Vagina (tissue), 2 donors: ENCODE measurements around the gene PTK7.

Experiments
- POLR2A ChIP-seq, 2 donors: fragments of 450-650 bp; IDR thresholded peaks; one replicate each; pipeline ENCODE4 v1.6.1; 2017; ENCODE audit warnings: antibody characterized with exemption in 2 of 2, mild to moderate bottlenecking in 2 of 2, moderate library complexity in 2 of 2
- POLR2AphosphoS5 ChIP-seq, 2 donors: sonication (generic); formaldehyde crosslinking; IDR thresholded peaks; one replicate each; pipeline ENCODE4 v1.9.0; 2017; ENCODE audit warnings: antibody characterized with exemption in 2 of 2, mild to moderate bottlenecking in 2 of 2, low read depth in 1 of 2; ENCODE audit not compliant: insufficient read depth in 1 of 2
- TF ChIP-seq, protein P1 (sequence below), 3 experiments: fragments of 450-650 bp in 2 of 3; fragments of 200-600 bp in 1 of 3; sonication (generic) in 1 of 3; IDR thresholded peaks; one replicate each; pipeline ENCODE4 v1.5.1; 2017 to 2019; ENCODE audit warnings: antibody characterized with exemption in 3 of 3, mild to moderate bottlenecking in 2 of 3, moderate library complexity in 2 of 3

DNA sequence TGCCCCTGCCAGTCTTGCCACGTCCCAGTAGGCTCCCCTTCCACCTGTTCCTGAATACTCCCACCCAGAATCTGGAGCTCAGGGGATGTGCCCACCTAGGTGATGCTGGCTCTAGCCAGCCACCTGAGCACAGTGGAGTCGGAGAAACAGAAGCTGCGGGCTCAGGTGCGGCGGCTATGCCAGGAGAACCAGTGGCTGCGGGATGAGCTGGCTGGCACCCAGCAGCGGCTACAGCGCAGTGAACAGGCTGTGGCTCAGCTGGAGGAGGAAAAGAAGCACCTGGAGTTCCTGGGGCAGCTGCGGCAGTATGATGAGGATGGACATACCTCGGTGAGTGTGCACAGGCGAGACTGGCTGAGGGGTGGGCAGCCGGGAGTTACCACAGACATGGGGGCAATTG lies 13.3 kb upstream of the PTK7 start:
- TF ChIP-seq, protein P1, sequence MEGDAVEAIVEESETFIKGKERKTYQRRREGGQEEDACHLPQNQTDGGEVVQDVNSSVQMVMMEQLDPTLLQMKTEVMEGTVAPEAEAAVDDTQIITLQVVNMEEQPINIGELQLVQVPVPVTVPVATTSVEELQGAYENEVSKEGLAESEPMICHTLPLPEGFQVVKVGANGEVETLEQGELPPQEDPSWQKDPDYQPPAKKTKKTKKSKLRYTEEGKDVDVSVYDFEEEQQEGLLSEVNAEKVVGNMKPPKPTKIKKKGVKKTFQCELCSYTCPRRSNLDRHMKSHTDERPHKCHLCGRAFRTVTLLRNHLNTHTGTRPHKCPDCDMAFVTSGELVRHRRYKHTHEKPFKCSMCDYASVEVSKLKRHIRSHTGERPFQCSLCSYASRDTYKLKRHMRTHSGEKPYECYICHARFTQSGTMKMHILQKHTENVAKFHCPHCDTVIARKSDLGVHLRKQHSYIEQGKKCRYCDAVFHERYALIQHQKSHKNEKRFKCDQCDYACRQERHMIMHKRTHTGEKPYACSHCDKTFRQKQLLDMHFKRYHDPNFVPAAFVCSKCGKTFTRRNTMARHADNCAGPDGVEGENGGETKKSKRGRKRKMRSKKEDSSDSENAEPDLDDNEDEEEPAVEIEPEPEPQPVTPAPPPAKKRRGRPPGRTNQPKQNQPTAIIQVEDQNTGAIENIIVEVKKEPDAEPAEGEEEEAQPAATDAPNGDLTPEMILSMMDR (IDR thresholded peaks at IDR 0.05) = no peak
- no peak for TF ChIP-seq POLR2A (IDR thresholded peaks at IDR 0.05)
- TF ChIP-seq POLR2AphosphoS5 (IDR thresholded peaks at IDR 0.05; ENCODE audit: insufficient read depth in 1 of 2, low read depth in 1 of 2) = no peak
